HCT116 (cell line): ENCODE data around the gene LRRC43.

Experiments
- POLR2A ChIP-seq: IDR thresholded peaks from 2 replicates; pipeline ENCODE4 v1.7.0; 2011; ENCODE audit warnings: borderline replicate concordance; ENCODE audit not compliant: insufficient read depth, insufficient read length; ENCODE audit errors: extremely low read depth
- TF ChIP-seq, protein P1 (sequence below), 3 experiments: fragments of 200-600 bp in 1 of 3; sonication (generic) in 1 of 3; IDR thresholded peaks in 2 of 3; conservative IDR thresholded peaks in 1 of 3; 2 replicates each; pipeline ENCODE4 v1.5.1; 2012 to 2017; ENCODE audit warnings: low read depth in 2 of 3, low read length in 2 of 3, antibody characterized with exemption in 1 of 3, borderline replicate concordance in 1 of 3, control low read depth in 1 of 3, mild to moderate bottlenecking in 1 of 3, mixed read lengths in 1 of 3, mixed run types in 1 of 3, moderate library complexity in 1 of 3; ENCODE audit not compliant: insufficient read depth in 1 of 3

GRCh38 chr12:122206976-122207375 is 24.1 kb downstream of the LRRC43 start:
- no peak for TF ChIP-seq POLR2A
- TF ChIP-seq, protein P1, sequence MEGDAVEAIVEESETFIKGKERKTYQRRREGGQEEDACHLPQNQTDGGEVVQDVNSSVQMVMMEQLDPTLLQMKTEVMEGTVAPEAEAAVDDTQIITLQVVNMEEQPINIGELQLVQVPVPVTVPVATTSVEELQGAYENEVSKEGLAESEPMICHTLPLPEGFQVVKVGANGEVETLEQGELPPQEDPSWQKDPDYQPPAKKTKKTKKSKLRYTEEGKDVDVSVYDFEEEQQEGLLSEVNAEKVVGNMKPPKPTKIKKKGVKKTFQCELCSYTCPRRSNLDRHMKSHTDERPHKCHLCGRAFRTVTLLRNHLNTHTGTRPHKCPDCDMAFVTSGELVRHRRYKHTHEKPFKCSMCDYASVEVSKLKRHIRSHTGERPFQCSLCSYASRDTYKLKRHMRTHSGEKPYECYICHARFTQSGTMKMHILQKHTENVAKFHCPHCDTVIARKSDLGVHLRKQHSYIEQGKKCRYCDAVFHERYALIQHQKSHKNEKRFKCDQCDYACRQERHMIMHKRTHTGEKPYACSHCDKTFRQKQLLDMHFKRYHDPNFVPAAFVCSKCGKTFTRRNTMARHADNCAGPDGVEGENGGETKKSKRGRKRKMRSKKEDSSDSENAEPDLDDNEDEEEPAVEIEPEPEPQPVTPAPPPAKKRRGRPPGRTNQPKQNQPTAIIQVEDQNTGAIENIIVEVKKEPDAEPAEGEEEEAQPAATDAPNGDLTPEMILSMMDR (IDR thresholded peaks at IDR 0.05 in 2 of 3, conservative IDR thresholded peaks at IDR 0.05 in 1 of 3; ENCODE audit: borderline replicate concordance in 1 of 3, insufficient read depth in 1 of 3, low read depth in 2 of 3, low read length in 2 of 3), result no peak
